SJCRH30 (cell line): ENCODE results near the gene HCN2. TPM values are rescaled to one million over a fixed set of nuclear protein-coding genes. Genes with fewer than 3 reads are reported as not detected.

Experiments used
- DNase-seq, 2 experiments: peaks; one replicate each; pipeline ENCODE4 v3.0.0-alpha.2; 2015 to 2020
- H3K27ac ChIP-seq: fragments of 250-450 bp; sonication (Bioruptor Pico); 2 replicates; pipeline ENCODE4 v1.5.1; 2020; ENCODE audit warnings: mild to moderate bottlenecking, moderate library complexity
- H3K27me3 ChIP-seq: fragments of 250-450 bp; sonication (Bioruptor Pico); 2 replicates; pipeline ENCODE4 v1.5.1; 2020; ENCODE audit warnings: mild to moderate bottlenecking, moderate library complexity
- H3K36me3 ChIP-seq: fragments of 250-450 bp; sonication (Bioruptor Pico); 2 replicates; pipeline ENCODE4 v1.5.1; 2020; ENCODE audit warnings: mild to moderate bottlenecking, moderate library complexity
- H3K4me1 ChIP-seq: fragments of 250-450 bp; sonication (Bioruptor Pico); 2 replicates; pipeline ENCODE4 v1.5.1; 2020; ENCODE audit warnings: mild to moderate bottlenecking, moderate library complexity
- H3K4me3 ChIP-seq: fragments of 250-450 bp; sonication (Bioruptor Pico); 2 replicates; pipeline ENCODE4 v1.5.1; 2020; ENCODE audit warnings: mild to moderate bottlenecking, moderate library complexity
- H3K9me3 ChIP-seq: fragments of 250-450 bp; sonication (Bioruptor Pico); replicated peaks from 2 replicates; pipeline ENCODE4 v1.5.1; 2020; ENCODE audit warnings: mild to moderate bottlenecking, moderate library complexity
- total RNA-seq: library from RNA; depleted of rRNA; stranded (reverse); fragments of >200 nt; shearing (Covaris generic); gene quantifications from 2 replicates; pipeline ENCODE4 v1.2.3, GENCODE V29; 2014; rRNA removed

HCN2 gene
- total RNA-seq, 1 experiment from 2014 or later, result 0.14 TPM

DNA sequence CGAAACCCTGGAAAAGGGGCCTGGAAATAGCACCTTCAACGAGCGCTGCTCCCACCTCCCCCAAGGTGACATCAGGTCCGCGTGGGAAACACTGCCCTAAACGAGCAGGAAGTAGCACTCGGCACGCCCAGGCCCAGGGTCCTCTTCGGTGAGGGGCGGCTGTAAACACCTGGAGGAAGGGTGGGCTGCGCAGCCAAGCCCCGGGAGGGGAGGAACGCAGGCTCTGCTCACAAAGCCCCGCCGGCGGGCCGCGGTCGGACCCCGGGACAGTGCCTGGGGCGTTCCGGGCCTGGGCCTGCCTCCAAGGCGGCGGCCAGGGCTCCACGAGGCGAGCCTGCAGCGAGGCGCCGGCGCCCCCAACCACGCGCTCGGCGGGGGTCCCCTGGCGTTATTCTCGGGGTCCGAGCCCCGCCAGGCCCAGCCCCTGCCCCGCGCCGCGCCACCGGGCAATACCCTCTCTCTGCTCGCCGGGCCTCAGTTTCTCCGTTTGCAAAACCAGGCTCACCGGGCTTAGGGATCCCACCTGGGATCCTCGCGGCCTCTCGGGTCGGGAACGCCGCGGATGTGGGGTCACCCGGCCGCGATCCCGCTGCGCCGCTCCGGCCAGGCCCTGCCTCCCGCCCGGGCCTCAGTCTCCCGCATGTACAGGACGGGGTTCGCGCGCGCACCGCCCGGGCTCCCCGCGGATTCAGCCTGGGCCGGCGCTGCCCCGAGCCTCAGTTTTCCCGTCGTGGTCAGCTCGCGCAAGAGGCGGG, 72.7 kb downstream of the HCN2 start:
- H3K9me3 ChIP-seq, result no peaks in the 10 kb centered on the region
- peak overlapping the region; percentile 38; the same call in 1 of the 2 replicates for H3K27ac ChIP-seq
- H3K27me3 ChIP-seq, result no peaks in the 10 kb centered on the region
- peak; percentile 34 to 36 for DNase-seq
- peaks cover 2% of the 10 kb centered on the region; the same call in 1 of the 2 replicates for H3K4me1 ChIP-seq
- H3K36me3 ChIP-seq, result no peaks in the 10 kb centered on the region; the same call in 1 of the 2 replicates
- H3K4me3 ChIP-seq, result peak overlapping the region; percentile 96

GRCh38 chr19:662962-663681, 73.4 kb downstream of the HCN2 start, which contains the start of gene RNF126:
Gene RNF126, minus strand, starts transcription at chr19:663214. Its CDS starts 93 bp downstream, at chr19:663121.
- Histone ChIP-seq H3K4me3 (peak within 1 kb of the TSS; percentile 96), H3K4me1 (no peaks in the 10 kb centered on the region)
- peak; percentile 86 to 90 for DNase-seq

GRCh38 chr19:663682-664117, 74.0 kb downstream of the HCN2 start:
- DNase-seq, result no peak
- H3K9me3 ChIP-seq, result peaks cover 3% of the 10 kb centered on the region; the same call in 1 of the 2 replicates
- H3K36me3 ChIP-seq, result no peaks in the 10 kb centered on the region
- H3K27ac ChIP-seq, result no peak overlapping the region
- no peaks in the 10 kb centered on the region for H3K4me1 ChIP-seq
- H3K4me3 ChIP-seq, result peak overlapping the region; percentile 54
- no peaks in the 10 kb centered on the region for H3K27me3 ChIP-seq

More at GRCh38 chr19:662962-663681, 73.4 kb downstream of the HCN2 start, which contains the start of gene RNF126:
- no peaks in the 10 kb centered on the region for H3K36me3 ChIP-seq
- no peaks in the 10 kb centered on the region for H3K27me3 ChIP-seq
- peak within 1 kb of the TSS; percentile 38; the same call in 1 of the 2 replicates for H3K27ac ChIP-seq
- H3K9me3 ChIP-seq, result no peaks in the 10 kb centered on the region

- no peaks in the 10 kb centered on the region for H3K36me3 ChIP-seq
- no peak overlapping the region for H3K27ac ChIP-seq
- DNase-seq, result peak; percentile 80 to 89
- H3K4me3 ChIP-seq, result no peak overlapping the region
- no peaks in the 10 kb centered on the region for H3K27me3 ChIP-seq
- H3K9me3 ChIP-seq, result peaks cover 4% of the 10 kb centered on the region; the same call in 1 of the 2 replicates
- 0 out of 2 replicates have a peak, but pooled peaks cover 3% of the 10 kb centered on the region for H3K4me1 ChIP-seq
Observed at GRCh38 chr19:664913-665443, 75.3 kb downstream of the HCN2 start.

Other genes with a start within 250 kb of the HCN2 start
- 14.8 and 18.5 TPM in 2 replicates for gene MIER2, start 245.1 kb upstream of the HCN2 start, total RNA-seq
- gene C2CD4C, start 180.7 kb upstream of the HCN2 start, total RNA-seq, result 0.51 and 0.73 TPM in 2 replicates
- gene SHC2, start 128.8 kb upstream of the HCN2 start, total RNA-seq, result 0.12 and 0.23 TPM in 2 replicates
- 0.18 TPM in 1 of 2 replicates, not detected in the other for gene MADCAM1, start 93.4 kb upstream of the HCN2 start, total RNA-seq
- 7.3 and 9.6 TPM in 2 replicates for gene TPGS1, start 82.4 kb upstream of the HCN2 start, total RNA-seq
- 76.2 and 92.3 TPM in 2 replicates for gene CDC34, start 58.1 kb upstream of the HCN2 start, total RNA-seq
- not detected in 2 replicates for gene GZMM, start 45.8 kb upstream of the HCN2 start, total RNA-seq
- 546 and 582 TPM in 2 replicates for gene BSG, start 17.3 kb upstream of the HCN2 start, total RNA-seq
- gene POLRMT, start 43.7 kb downstream of the HCN2 start, total RNA-seq, result 27.0 and 29.6 TPM in 2 replicates
- gene FGF22, start 50.0 kb downstream of the HCN2 start, total RNA-seq, result not detected in 2 replicates
- gene RNF126, start 73.3 kb downstream of the HCN2 start, total RNA-seq, result 37.6 and 38.8 TPM in 2 replicates
- 6.5 and 8.0 TPM in 2 replicates for gene FSTL3, start 86.5 kb downstream of the HCN2 start, total RNA-seq
- gene PRSS57, start 105.6 kb downstream of the HCN2 start, total RNA-seq, result not detected in 2 replicates
- 4.4 and 4.6 TPM in 2 replicates for gene PALM, start 119.1 kb downstream of the HCN2 start, total RNA-seq
- 0.18 and 0.41 TPM in 2 replicates for gene MISP, start 161.2 kb downstream of the HCN2 start, total RNA-seq
- gene PTBP1, start 207.6 kb downstream of the HCN2 start, total RNA-seq, result 232 TPM in 2 replicates
- not detected in 2 replicates for gene PLPPR3, start 232.1 kb downstream of the HCN2 start, total RNA-seq
- gene AZU1, start 238.0 kb downstream of the HCN2 start, total RNA-seq, result not detected in 2 replicates